Activated CD4-positive, alpha-beta memory T cell treated with anti-CD3 and anti-CD28 coated beads for 36 hours (primary cell): ENCODE measurements around the gene ACOX1. TPM values are rescaled to one million over a fixed set of nuclear protein-coding genes. Genes with fewer than 3 reads are reported as not detected.

ENCODE experiments used
- CTCF ChIA-PET: fragments of 350-600 bp; sonication (Branson Sonifier 250); formaldehyde crosslinking; loops from one replicate; lab custom pipeline; 2021; ENCODE audit warnings: antibody characterized with exemption, inconsistent platforms; lab: Charles Lee
- POLR2A ChIA-PET: fragments of 350-600 bp; sonication (Branson Sonifier 250); formaldehyde crosslinking; loops from one replicate; lab custom pipeline; 2021; ENCODE audit warnings: antibody characterized with exemption; lab: Charles Lee
- DNase-seq: peaks from one replicate; pipeline ENCODE4 v3.0.0-alpha.2; 2020
- H3K27ac Mint-ChIP-seq: one replicate; pipeline ENCODE4 v1.8.0; 2021; ENCODE audit warnings: mixed read lengths
- H3K27me3 Mint-ChIP-seq: one replicate; pipeline ENCODE4 v1.8.0; 2021; ENCODE audit warnings: mixed read lengths
- H3K36me3 Mint-ChIP-seq: one replicate; pipeline ENCODE4 v1.8.0; 2021; ENCODE audit warnings: mixed read lengths
- H3K4me1 Mint-ChIP-seq: one replicate; pipeline ENCODE4 v1.8.0; 2021; ENCODE audit warnings: low read depth, mixed read lengths
- H3K4me3 Mint-ChIP-seq: one replicate; pipeline ENCODE4 v1.8.0; 2021; ENCODE audit warnings: mild to moderate bottlenecking, mixed read lengths
- H3K9me3 Mint-ChIP-seq: one replicate; pipeline ENCODE4 v1.8.0; 2021; ENCODE audit warnings: mixed read lengths
- intact Hi-C: fragments of 100-400 bp; cut with micrococcal nuclease; formaldehyde crosslinking; loops from one replicate; pipeline ENCODE4 v1.15.1; 2023
- total RNA-seq, 2 experiments: library from RNA; stranded (reverse); gene quantifications; one replicate each; pipeline ENCODE4 v1.2.3, GENCODE V29; 2021

Gene ACOX1
- total RNA-seq, 2 experiments from 2014 or later = 34.0 to 35.1 TPM

DNA sequence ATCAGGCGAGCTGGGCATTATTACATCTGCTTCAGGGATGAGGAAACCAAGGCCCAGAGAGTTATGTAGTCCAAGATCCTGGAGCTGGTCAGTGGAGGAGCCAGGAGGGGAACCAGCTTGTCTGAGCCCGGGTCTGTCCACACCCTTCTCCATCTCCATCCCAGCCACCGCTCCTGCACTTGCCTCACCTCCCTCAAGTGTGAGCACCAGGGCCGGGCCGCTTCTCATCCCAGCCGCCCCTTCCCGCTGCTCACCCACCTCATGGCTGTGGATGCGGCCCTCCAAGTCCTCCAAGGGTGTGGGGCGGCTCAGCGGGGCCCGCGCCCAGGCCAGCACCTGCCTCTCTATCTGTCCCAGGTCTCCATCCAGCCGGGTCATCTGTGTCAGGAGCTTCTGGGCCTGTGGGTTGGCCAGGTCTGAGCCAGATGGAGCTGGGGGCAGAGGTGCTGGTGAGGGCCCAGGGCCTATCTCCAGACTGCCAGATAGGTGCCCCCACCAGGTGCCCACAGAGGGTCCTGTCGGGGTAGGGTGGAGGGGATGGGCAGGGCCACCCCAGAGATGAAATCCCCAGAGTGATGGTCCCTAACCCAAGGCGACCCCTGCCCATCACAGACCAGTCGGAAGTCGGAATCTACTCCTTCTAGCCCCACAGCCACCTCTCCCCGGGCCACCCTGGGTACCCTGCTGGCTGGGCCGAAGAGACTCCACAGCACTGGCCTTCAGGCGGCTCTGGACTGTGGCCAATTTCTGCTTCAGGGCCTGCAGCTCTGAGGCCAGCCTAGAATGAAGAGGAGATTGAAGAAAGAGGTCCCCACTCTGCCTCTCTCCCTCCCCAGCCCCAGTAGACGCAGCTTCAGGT lies 38.7 kb upstream of the ACOX1 start:
- Mint-ChIP-seq H3K9me3 (no peaks in the 10 kb centered on the region), H3K27ac (no peak overlapping the region), H3K4me3 (no peak overlapping the region), H3K4me1 (peaks cover 5% of the 10 kb centered on the region), H3K27me3 (no peaks in the 10 kb centered on the region), H3K36me3 (no peaks in the 10 kb centered on the region)
- ChIA-PET POLR2A (no interaction called here), CTCF (interaction anchor here (1.2 to 13.4 kb wide), 5 partner anchors 10 to 282 kb away, joined by 3 to 170 read pairs (median 6); partner anchors contain the start of gene CDK3)
- intact Hi-C loops = no loop called here
- DNase-seq = no peak

DNA sequence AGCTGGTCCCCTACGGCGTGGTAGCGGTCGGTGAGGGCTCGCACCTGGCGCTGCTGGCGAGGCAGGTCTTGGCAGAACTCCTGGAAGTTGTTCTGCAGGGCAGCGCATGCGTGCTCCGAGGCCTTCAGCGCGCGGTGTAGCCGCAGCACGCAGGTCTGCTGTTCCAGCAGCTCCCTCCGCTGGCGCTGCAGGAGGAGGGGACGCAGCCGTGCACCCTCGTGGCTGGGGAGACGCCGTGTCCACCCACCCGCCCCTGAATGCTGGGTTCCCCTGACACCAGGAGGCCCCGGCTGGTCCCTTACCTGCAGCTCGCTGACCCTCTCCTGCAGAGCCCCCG lies 35.9 kb upstream of the ACOX1 start:
- Mint-ChIP-seq H3K4me3 (no peak overlapping the region), H3K36me3 (no peaks in the 10 kb centered on the region), H3K27ac (no peak overlapping the region), H3K27me3 (no peaks in the 10 kb centered on the region), H3K4me1 (peaks cover 5% of the 10 kb centered on the region), H3K9me3 (no peaks in the 10 kb centered on the region)
- CTCF ChIA-PET = interaction anchor here (0.6 to 13.4 kb wide), 49 partner anchors 14 to 399 kb away, joined by 3 to 170 read pairs (median 5); partner anchors contain the start of genes CDK3, EXOC7, GALR2 and PRPSAP1
- POLR2A ChIA-PET = no interaction called here
- DNase-seq = no peak
- intact Hi-C loops = loop anchor here (2.0 kb wide), 2 partner anchors 88 to 284 kb away; partner anchors contain the start of gene EXOC7

DNA sequence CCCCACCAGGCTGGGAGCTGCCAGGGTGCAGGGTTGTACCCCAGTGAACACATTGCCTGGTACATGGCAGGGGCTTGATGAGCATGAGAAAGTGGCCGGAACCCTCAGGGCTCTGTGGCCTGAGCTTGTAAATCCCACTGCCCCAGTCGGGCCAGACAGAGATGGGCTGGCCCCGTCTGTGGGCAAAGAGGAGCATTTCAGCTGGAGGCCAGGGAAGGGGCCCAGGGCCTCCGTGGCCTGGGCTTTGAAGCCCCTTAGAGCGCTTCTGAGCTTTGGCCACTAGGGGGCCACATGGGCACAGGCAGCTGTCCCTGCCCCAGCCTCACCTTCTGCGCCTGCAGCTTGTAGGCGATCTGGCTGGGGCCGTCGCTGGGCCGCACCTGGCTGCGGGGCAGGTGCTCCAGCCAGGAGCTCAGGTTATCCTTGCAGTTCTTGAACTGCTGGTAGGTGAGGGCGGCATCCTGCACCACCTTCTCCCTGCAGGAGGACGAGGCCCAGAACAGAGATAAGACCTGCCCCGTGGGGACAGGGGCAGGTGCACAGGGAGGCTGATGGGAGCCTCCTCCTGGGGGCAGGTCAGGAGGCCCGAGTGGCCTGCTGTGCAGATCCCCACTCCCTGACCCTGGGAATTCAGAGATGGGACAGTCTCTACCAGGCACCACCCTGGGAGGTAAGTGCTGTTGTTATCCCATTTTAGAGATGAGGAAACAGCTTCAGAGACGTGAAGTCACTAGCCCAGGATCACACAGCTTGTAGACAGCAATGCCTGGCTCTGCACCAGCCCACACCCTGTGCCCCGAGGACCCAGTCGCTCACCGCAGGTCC lies 35.3 kb upstream of the ACOX1 start:
- ChIA-PET CTCF (interaction anchor here (0.6 to 13.4 kb wide), 69 partner anchors 12 to 400 kb away, joined by 3 to 170 read pairs (median 4); partner anchors contain the start of genes CDK3, EXOC7, GALR2 and MRPL38), POLR2A (interaction anchor here (1.1 kb wide), 1 partner anchor 58 kb away, joined by 4 read pairs; the partner anchor contains the start of gene SRP68)
- H3K27me3 Mint-ChIP-seq = no peaks in the 10 kb centered on the region
- DNase-seq = peak; percentile 85
- H3K27ac Mint-ChIP-seq = peak overlapping the region; percentile 15
- intact Hi-C loops = loop anchor here (2.0 kb wide), 2 partner anchors 88 to 284 kb away; partner anchors contain the start of gene EXOC7
- H3K4me1 Mint-ChIP-seq = peaks cover 5% of the 10 kb centered on the region
- H3K9me3 Mint-ChIP-seq = no peaks in the 10 kb centered on the region
- no peak overlapping the region for H3K4me3 Mint-ChIP-seq
- no peaks in the 10 kb centered on the region for H3K36me3 Mint-ChIP-seq

DNA sequence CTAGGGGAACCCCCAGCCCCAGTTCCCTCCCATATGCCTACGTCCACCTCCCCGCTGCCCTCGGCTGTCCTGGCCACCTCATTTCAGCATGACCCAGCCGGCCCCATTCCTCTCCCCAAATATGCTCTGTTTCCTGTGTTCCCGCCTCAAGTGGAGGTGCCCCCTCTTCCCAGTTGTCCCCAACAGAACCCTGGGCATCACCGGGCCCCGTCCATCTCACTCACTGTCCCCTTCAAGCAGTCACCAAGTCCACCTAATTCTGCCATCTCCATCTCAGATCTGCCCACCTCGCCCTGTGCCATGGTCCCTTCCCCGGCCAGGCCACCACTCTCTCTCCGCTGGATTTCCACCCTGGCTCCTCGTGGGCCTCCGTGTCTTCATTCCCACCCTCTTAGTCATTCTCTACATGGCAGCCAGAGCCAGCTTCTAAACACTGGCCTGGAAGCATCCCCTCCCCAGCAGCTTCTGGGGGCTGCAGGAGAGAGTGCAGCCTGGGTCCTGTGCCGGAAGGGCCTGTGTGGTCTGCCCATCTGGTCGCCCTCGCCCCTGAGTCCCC lies 34.5 kb upstream of the ACOX1 start:
- H3K27ac Mint-ChIP-seq = no peak overlapping the region
- CTCF ChIA-PET = interaction anchor here (0.7 to 13.4 kb wide), 54 partner anchors 12 to 401 kb away, joined by 3 to 170 read pairs (median 6); partner anchors contain the start of genes CDK3, EXOC7, GALR2 and MRPL38
- DNase-seq = no peak

DNA sequence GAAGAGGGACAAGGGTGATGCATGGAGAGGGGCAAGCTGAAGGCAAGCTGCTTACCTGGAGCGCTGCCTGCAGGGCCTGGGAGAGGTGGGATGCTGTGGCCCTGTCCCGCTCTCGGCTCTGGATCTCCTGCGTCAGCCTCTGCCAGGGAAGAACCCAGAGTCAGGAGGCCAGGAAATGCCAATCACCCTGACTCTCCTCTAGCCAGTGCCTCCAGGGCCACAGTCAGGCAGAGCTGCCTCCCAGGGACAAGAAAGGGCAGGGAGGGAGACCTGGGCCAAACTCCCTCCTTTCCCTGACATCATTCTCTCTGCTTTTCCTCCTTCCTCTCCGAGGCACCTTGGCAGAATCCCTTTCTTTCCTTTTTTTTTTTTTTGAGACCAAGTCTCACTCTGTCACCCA lies 33.0 kb upstream of the ACOX1 start:
- Mint-ChIP-seq H3K9me3 (no peaks in the 10 kb centered on the region), H3K4me3 (no peak overlapping the region), H3K36me3 (no peaks in the 10 kb centered on the region), H3K27ac (no peak overlapping the region), H3K27me3 (no peaks in the 10 kb centered on the region), H3K4me1 (peaks cover 5% of the 10 kb centered on the region)
- ChIA-PET CTCF (interaction anchor here (1.0 to 13.4 kb wide), 8 partner anchors 8 to 291 kb away, joined by 3 to 170 read pairs (median 18); partner anchors contain the start of genes CDK3 and EXOC7), POLR2A (no interaction called here)
- DNase-seq = no peak
- intact Hi-C loops = no loop called here

More for the DNA sequence above, 34.5 kb upstream of the ACOX1 start:
- intact Hi-C loops = no loop called here
- POLR2A ChIA-PET = interaction anchor here (1.1 kb wide), 1 partner anchor 58 kb away, joined by 4 read pairs; the partner anchor contains the start of gene SRP68
- H3K4me1 Mint-ChIP-seq = peaks cover 5% of the 10 kb centered on the region
- H3K36me3 Mint-ChIP-seq = no peaks in the 10 kb centered on the region
- H3K27me3 Mint-ChIP-seq = no peaks in the 10 kb centered on the region
- H3K4me3 Mint-ChIP-seq = no peak overlapping the region
- H3K9me3 Mint-ChIP-seq = no peaks in the 10 kb centered on the region

DNA sequence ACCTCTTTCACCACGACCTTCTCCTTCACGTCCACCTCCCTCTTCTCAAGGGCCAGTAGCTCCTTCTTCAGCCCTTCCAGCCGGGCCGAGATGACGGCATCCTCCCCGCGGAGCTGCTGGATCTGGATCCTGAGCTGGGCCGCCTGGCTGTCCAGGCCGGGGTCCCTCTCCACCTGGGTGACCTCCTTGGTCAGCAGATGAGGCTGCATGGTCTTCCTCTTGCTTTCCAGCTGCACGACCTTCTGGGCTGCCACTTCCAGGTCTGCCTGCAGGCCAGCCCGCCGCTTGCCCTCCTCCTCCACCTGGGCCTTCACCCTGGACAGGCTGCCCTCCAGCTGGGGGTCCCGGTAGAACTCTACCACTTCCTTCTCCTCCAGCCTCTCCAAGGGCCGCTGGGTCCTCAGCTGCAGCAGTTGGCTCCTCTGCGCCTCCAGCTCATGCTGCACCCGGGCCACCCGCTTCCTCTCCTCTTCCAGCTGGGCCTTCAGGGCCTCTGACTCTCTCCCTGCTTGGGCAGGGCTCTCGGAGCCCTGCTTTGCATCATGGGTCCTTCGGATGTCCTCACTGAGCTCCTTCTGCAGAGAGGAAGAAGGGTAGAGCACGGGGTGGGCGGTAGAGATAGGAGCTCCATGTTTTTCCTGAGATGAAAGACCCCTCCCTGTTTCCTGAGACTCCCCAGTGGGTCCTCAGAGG lies 31.1 kb upstream of the ACOX1 start:
- CTCF ChIA-PET = interaction anchor here (0.7 to 13.4 kb wide), 8 partner anchors 9 to 293 kb away, joined by 3 to 170 read pairs (median 5); partner anchors contain the start of genes CDK3, EXOC7 and MRPL38
- H3K4me1 Mint-ChIP-seq = peaks cover 5% of the 10 kb centered on the region
- no peaks in the 10 kb centered on the region for H3K9me3 Mint-ChIP-seq
- no peaks in the 10 kb centered on the region for H3K27me3 Mint-ChIP-seq
- POLR2A ChIA-PET = interaction anchor here (0.6 to 1.1 kb wide), 2 partner anchors 13 to 280 kb away, joined by 3 read pairs; no protein-coding TSS in a partner anchor
- no peak for DNase-seq
- no peak overlapping the region for H3K4me3 Mint-ChIP-seq
- intact Hi-C loops = no loop called here
- H3K27ac Mint-ChIP-seq = no peak overlapping the region
- H3K36me3 Mint-ChIP-seq = no peaks in the 10 kb centered on the region

DNA sequence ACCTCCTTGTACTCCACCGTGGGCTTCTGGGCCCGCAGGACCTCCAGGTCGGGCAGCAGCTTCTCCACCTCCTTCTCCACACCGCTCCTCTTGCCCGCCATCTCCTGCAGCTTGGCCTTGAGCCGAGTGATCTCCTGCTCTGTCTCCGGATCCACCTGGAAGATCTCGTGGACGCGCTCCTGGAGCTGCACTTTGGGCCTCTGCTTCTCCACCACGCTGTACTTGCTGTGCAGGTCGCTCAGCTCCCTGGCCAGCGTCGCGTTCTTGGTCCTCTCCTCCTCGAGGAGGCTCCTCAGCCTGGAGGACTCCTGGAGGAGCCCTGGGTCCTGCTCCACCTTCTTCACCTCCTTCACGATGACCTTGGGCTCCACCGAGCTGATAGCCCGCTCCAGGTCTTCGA lies 30.5 kb upstream of the ACOX1 start:
- Mint-ChIP-seq H3K4me1 (peaks cover 5% of the 10 kb centered on the region), H3K9me3 (no peaks in the 10 kb centered on the region), H3K36me3 (no peaks in the 10 kb centered on the region), H3K4me3 (no peak overlapping the region), H3K27ac (no peak overlapping the region), H3K27me3 (no peaks in the 10 kb centered on the region)
- DNase-seq = no peak
- POLR2A ChIA-PET = no interaction called here
- intact Hi-C loops = no loop called here
- CTCF ChIA-PET = interaction anchor here (1.0 to 13.4 kb wide), 6 partner anchors 8 to 294 kb away, joined by 3 to 170 read pairs (median 8); partner anchors contain the start of genes ACOX1, CDK3 and MRPL38

DNA sequence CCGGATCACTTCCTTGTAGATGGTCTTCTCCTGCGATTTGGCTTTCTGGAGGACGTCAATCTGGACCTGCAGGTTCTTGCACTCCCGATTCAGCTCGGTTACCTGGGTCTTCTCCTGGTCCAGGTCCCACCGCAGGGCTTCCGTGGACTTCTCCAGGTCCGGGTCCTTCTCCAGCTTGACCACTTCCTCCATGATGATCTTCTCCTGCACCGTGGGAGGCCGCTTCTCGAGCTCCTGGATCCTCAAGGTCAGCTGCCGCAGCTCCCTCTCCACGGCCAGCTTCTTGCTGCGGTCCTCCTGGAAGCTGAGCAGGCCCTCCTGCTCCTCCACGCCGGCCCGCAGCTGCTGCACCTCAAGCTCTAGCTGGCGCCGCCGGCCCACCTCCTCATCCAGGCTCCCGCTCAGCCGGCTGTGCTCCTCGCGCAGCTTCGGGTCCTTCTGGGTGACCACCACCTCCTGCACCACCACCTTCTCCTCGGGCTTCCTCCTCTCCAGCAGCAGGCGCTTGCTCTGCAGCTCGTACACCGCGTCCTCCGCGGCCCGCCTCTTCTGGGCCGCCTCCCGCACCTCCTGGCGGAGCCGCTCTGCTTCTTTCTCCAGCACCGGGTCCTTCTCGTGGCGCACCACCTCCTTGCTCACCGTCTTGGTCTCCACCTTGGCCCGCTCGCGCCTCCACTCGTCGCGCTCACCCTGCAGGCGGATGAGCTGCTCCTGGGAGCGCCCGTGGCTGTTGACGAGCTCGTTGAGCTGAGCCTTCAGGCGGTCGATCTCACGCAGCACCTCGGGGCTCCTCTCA lies 29.9 kb upstream of the ACOX1 start:
- no peaks in the 10 kb centered on the region for H3K9me3 Mint-ChIP-seq
- H3K36me3 Mint-ChIP-seq = no peaks in the 10 kb centered on the region
- CTCF ChIA-PET = interaction anchor here (0.6 to 13.4 kb wide), 8 partner anchors 8 to 389 kb away, joined by 3 to 170 read pairs (median 4); partner anchors contain the start of genes ACOX1, CDK3 and MRPL38
- H3K4me3 Mint-ChIP-seq = no peak overlapping the region
- H3K4me1 Mint-ChIP-seq = peaks cover under 1% of the 10 kb centered on the region
- DNase-seq = no peak
- POLR2A ChIA-PET = no interaction called here
- H3K27me3 Mint-ChIP-seq = no peaks in the 10 kb centered on the region
- no peak overlapping the region for H3K27ac Mint-ChIP-seq
- intact Hi-C loops = no loop called here

DNA sequence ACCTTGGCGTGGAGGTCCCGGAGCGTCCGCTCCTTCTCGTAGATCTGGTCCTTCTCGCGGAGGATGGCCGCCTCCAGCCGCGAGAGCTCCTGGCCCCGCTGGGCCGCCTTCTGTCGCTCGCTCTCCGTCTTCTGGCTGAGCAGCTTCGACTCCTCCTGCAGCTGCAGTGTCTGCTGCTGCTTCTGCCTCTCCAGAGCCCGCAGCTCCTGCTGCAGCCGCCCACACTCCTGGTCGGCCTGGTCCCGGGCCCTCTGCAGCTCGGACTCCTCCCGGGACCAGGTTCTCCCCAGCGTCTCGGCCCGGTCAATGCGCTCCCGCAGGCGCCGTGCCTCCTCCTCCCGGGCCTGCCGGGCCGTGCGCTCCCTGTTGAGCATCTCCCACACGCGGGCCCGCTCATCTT lies 29.2 kb upstream of the ACOX1 start:
- CTCF ChIA-PET = interaction anchor here (0.6 to 13.4 kb wide), 9 partner anchors 7 to 390 kb away, joined by 3 to 170 read pairs (median 3); partner anchors contain the start of genes CDK3, MRPL38 and TRIM65
- no peak for DNase-seq
- Mint-ChIP-seq H3K36me3 (no peaks in the 10 kb centered on the region), H3K27me3 (no peaks in the 10 kb centered on the region), H3K9me3 (no peaks in the 10 kb centered on the region), H3K4me1 (no peaks in the 10 kb centered on the region), H3K4me3 (no peak overlapping the region), H3K27ac (no peak overlapping the region)
- POLR2A ChIA-PET = interaction anchor here (1.4 kb wide), 1 partner anchor 111 kb away, joined by 4 read pairs; the partner anchor contains the start of gene TRIM65
- intact Hi-C loops = no loop called here

DNA sequence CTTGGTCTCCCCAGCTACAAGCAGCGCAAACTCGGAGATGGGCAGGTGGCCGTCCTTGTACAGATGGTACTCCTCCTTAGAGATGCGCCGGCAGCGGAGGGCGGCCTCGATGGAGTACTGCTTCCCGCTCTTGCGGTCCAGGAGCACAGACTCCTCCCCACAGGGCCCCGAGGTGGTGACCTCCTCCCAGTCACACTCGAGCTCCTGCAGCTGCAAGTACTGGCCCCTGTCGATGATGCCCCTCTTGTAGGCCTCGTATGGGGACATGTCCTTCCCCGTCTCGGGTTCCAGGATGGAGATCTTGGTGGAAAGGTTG lies 28.8 kb upstream of the ACOX1 start:
- ChIA-PET CTCF (interaction anchor here (0.6 to 13.4 kb wide), 9 partner anchors 7 to 390 kb away, joined by 3 to 170 read pairs (median 3); partner anchors contain the start of genes CDK3, MRPL38 and TRIM65), POLR2A (interaction anchor here (1.4 kb wide), 1 partner anchor 111 kb away, joined by 4 read pairs; the partner anchor contains the start of gene TRIM65)
- intact Hi-C loops = no loop called here
- Mint-ChIP-seq H3K27me3 (no peaks in the 10 kb centered on the region), H3K9me3 (no peaks in the 10 kb centered on the region), H3K4me1 (no peaks in the 10 kb centered on the region), H3K4me3 (no peak overlapping the region), H3K36me3 (no peaks in the 10 kb centered on the region), H3K27ac (no peak overlapping the region)
- no peak for DNase-seq
